ENCODE measurements around the gene GCG. TPM values are rescaled to one million over a fixed set of nuclear protein-coding genes. Genes with fewer than 3 reads are reported as not detected.

Gene GCG
- polyA plus RNA-seq, 1 donor from 2014 or later = not detected

DNA sequence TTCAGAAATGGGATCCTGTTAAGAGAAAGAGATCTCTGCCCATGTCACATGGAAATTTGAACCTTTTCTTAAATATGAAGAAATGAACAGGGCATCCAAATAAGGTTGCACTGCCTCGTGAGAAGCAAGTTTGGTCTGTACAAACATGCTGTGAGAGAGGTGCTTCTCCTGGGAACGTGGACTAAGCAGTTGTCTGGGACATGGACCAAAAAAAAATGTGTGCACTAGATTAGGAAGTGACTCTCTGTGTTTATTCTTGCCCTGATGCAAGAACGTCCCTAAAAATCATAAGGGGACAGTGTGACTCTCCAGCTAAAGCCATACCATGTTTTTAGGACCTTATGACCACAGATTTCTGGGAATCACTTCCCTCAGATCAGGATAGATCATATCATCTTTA, 23.7 kb upstream of the GCG start:
- H2AFZ ChIP-seq (ENCODE audit: low read depth, low read length) = no peak overlapping the region

DNA sequence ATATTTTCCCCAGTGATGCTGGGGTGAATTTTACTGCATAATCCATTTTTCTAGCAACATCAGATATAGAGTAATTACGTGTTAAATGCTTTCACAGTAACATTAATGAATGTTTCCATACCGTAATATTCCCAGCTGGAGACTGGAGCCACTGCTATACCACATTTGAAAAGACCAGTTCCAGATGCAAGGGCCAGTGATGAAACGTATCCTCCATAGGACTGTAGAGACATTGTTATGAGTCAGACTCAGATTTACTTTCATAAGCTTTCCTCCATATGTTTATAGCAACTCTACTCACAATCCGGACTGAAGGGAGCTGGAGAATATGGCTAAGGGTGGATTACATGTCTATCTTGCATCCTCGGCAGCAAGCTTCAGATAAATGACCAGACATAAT, 22.7 kb upstream of the GCG start:
- Histone ChIP-seq H2AFZ (ENCODE audit: low read depth, low read length) (no peak overlapping the region), H3F3A (ENCODE audit: insufficient read depth, low read length, poor library complexity, severe bottlenecking) (peaks cover 3% of the 10 kb centered on the region), H3K4me3 (ENCODE audit: low read length) (no peak overlapping the region), H3K27ac (ENCODE audit: low read length) (no peak overlapping the region), H3K4me2 (ENCODE audit: low read length) (no peak overlapping the region), H3K9me3 (ENCODE audit: low read length) (no peaks in the 10 kb centered on the region), H4K20me1 (ENCODE audit: insufficient read depth) (no peaks in the 10 kb centered on the region), H3K9ac (ENCODE audit: low read length) (no peak overlapping the region), H3K9me2 (ENCODE audit: insufficient read depth, low read length) (no peaks in the 10 kb centered on the region), H3K79me2 (replicated peaks; ENCODE audit: insufficient read depth, low read length) (no peaks in the 10 kb centered on the region), H3K27me3 (ENCODE audit: insufficient read depth, low read depth, low read length) (no peaks in the 10 kb centered on the region), H3K36me3 (ENCODE audit: insufficient read depth, low read length) (no peaks in the 10 kb centered on the region)
- TF ChIP-seq, protein P1, sequence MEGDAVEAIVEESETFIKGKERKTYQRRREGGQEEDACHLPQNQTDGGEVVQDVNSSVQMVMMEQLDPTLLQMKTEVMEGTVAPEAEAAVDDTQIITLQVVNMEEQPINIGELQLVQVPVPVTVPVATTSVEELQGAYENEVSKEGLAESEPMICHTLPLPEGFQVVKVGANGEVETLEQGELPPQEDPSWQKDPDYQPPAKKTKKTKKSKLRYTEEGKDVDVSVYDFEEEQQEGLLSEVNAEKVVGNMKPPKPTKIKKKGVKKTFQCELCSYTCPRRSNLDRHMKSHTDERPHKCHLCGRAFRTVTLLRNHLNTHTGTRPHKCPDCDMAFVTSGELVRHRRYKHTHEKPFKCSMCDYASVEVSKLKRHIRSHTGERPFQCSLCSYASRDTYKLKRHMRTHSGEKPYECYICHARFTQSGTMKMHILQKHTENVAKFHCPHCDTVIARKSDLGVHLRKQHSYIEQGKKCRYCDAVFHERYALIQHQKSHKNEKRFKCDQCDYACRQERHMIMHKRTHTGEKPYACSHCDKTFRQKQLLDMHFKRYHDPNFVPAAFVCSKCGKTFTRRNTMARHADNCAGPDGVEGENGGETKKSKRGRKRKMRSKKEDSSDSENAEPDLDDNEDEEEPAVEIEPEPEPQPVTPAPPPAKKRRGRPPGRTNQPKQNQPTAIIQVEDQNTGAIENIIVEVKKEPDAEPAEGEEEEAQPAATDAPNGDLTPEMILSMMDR (IDR thresholded peaks at IDR 0.05; ENCODE audit: poor library complexity, severe bottlenecking) = no peak

More for the DNA sequence above, 23.7 kb upstream of the GCG start:
- H3K9ac ChIP-seq (ENCODE audit: low read length) = no peak overlapping the region
- TF ChIP-seq POLR2AphosphoS5 (IDR thresholded peaks at IDR 0.05) (no peak), SMC3 (conservative IDR thresholded peaks at IDR 0.05; ENCODE audit: poor library complexity) (no peak), EP300 (conservative IDR thresholded peaks at IDR 0.05; ENCODE audit: poor library complexity, severe bottlenecking) (no peak), RAD21 (conservative IDR thresholded peaks at IDR 0.05) (no peak), EZH2 (IDR thresholded peaks at IDR 0.05; ENCODE audit: borderline replicate concordance, insufficient read depth, low read length, poor library complexity, severe bottlenecking) (no peak), MXI1 (conservative IDR thresholded peaks at IDR 0.05; ENCODE audit: poor library complexity, severe bottlenecking) (no peak), TAF1 (IDR thresholded peaks at IDR 0.05; ENCODE audit: low read depth) (no peak)
- TF ChIP-seq, protein P2, sequence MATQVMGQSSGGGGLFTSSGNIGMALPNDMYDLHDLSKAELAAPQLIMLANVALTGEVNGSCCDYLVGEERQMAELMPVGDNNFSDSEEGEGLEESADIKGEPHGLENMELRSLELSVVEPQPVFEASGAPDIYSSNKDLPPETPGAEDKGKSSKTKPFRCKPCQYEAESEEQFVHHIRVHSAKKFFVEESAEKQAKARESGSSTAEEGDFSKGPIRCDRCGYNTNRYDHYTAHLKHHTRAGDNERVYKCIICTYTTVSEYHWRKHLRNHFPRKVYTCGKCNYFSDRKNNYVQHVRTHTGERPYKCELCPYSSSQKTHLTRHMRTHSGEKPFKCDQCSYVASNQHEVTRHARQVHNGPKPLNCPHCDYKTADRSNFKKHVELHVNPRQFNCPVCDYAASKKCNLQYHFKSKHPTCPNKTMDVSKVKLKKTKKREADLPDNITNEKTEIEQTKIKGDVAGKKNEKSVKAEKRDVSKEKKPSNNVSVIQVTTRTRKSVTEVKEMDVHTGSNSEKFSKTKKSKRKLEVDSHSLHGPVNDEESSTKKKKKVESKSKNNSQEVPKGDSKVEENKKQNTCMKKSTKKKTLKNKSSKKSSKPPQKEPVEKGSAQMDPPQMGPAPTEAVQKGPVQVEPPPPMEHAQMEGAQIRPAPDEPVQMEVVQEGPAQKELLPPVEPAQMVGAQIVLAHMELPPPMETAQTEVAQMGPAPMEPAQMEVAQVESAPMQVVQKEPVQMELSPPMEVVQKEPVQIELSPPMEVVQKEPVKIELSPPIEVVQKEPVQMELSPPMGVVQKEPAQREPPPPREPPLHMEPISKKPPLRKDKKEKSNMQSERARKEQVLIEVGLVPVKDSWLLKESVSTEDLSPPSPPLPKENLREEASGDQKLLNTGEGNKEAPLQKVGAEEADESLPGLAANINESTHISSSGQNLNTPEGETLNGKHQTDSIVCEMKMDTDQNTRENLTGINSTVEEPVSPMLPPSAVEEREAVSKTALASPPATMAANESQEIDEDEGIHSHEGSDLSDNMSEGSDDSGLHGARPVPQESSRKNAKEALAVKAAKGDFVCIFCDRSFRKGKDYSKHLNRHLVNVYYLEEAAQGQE (IDR thresholded peaks at IDR 0.05; ENCODE audit: borderline replicate concordance) = no peak
- TF ChIP-seq, protein P1 (IDR thresholded peaks at IDR 0.05; ENCODE audit: poor library complexity, severe bottlenecking) = no peak
- H3K79me2 ChIP-seq (replicated peaks; ENCODE audit: insufficient read depth, low read length) = no peaks in the 10 kb centered on the region
- peaks cover 3% of the 10 kb centered on the region for H3F3A ChIP-seq (ENCODE audit: insufficient read depth, low read length, poor library complexity, severe bottlenecking)
- no peaks in the 10 kb centered on the region for H3K9me3 ChIP-seq (ENCODE audit: low read length)
- no peaks in the 10 kb centered on the region for H3K36me3 ChIP-seq (ENCODE audit: insufficient read depth, low read length)
- H4K20me1 ChIP-seq (ENCODE audit: insufficient read depth) = no peaks in the 10 kb centered on the region
- H3K4me2 ChIP-seq (ENCODE audit: low read length) = no peak overlapping the region
- no peaks in the 10 kb centered on the region for H3K9me2 ChIP-seq (ENCODE audit: insufficient read depth, low read length)
- H3K4me3 ChIP-seq (ENCODE audit: low read length) = no peak overlapping the region
- no peak overlapping the region for H3K27ac ChIP-seq (ENCODE audit: low read length)
- H3K27me3 ChIP-seq (ENCODE audit: insufficient read depth, low read depth, low read length) = no peaks in the 10 kb centered on the region

Data from neural cell (in vitro differentiated cells).